ENCODE data around the gene VDR. TPM values are rescaled to one million over a fixed set of nuclear protein-coding genes. Genes with fewer than 3 reads are reported as not detected.

The VDR gene
- total RNA-seq, 1 donor from 2014 or later, result under 0.01 TPM

GRCh38 chr12:47891356-47891755 lies 13.4 kb downstream of the VDR start:
- no peak for DNase-seq

- peak; percentile 15 for DNase-seq
These were observed 15.8 kb downstream of the VDR start for GRCh38 chr12:47889040-47889439.

- DNase-seq, result no peak
These were observed 16.5 kb downstream of the VDR start for GRCh38 chr12:47888153-47888819.

GRCh38 chr12:47887529-47887928 lies 17.3 kb downstream of the VDR start:
- no peak for DNase-seq

- DNase-seq, result no peak
These were observed 18.1 kb downstream of the VDR start for GRCh38 chr12:47886510-47887240.

- no peak for DNase-seq
These were observed 19.2 kb downstream of the VDR start for GRCh38 chr12:47885566-47885965.

- DNase-seq, result no peak
These were observed 19.7 kb downstream of the VDR start for GRCh38 chr12:47885012-47885501.

- DNase-seq, result no peak
These were observed 20.3 kb downstream of the VDR start for GRCh38 chr12:47884501-47884900.

- no peak for DNase-seq
These were observed 21.1 kb downstream of the VDR start for GRCh38 chr12:47883663-47884195.

- DNase-seq, result no peak
These were observed 21.8 kb downstream of the VDR start for GRCh38 chr12:47882781-47883546.

- peak; percentile 36 for DNase-seq
These were observed 22.9 kb downstream of the VDR start for GRCh38 chr12:47881826-47882427.

GRCh38 chr12:47881051-47881450 lies 23.7 kb downstream of the VDR start:
- no peak for DNase-seq

- DNase-seq, result no peak
These were observed 25.8 kb downstream of the VDR start for GRCh38 chr12:47878918-47879481.

GRCh38 chr12:47878293-47878917 lies 26.4 kb downstream of the VDR start:
- no peak for DNase-seq

- DNase-seq, result no peak
These were observed 27.7 kb downstream of the VDR start for GRCh38 chr12:47877081-47877480.

GRCh38 chr12:47876440-47876960 lies 28.3 kb downstream of the VDR start:
- no peak for DNase-seq

GRCh38 chr12:47875746-47876439 lies 28.9 kb downstream of the VDR start:
- no peak for DNase-seq

- DNase-seq, result no peak
These were observed 30.5 kb downstream of the VDR start for GRCh38 chr12:47874316-47874715.

GRCh38 chr12:47870175-47870781 lies 34.5 kb downstream of the VDR start:
- DNase-seq, result peak; percentile 35

GRCh38 chr12:47868552-47869031 lies 36.2 kb downstream of the VDR start:
- no peak for DNase-seq
